Measurements from ENCODE around the gene CIC.

DNA sequence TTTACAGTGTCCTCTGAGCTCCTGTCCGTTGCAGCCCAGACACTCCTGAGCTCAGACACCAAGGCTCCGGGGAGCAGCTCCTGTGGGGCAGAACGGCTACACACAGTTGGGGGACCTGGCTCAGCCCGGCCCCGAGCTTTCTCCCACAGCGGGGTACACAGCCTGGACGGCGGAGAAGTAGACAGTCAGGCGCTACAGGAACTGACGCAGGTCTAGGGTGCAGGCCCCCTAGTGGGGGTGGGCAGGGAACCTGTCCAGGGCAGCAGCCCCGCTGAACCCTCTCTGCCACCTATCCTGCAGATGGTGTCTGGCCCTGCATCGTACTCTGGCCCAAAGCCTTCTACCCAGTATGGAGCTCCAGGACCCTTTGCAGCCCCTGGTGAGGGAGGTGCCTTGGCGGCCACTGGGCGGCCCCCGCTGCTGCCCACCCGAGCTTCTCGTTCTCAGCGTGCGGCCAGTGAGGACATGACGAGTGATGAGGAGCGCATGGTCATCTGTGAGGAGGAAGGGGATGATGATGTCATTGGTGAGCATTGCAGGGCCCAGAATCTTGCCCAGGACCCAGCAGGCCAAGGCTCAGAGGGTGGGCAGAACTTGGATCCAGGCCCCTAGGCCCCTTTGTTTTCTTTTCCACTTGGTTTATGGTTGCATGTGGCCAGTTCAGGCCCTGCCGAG, 20.0 kb downstream of the CIC start:
- no peak for TF ChIP-seq POLR2AphosphoS5 (IDR thresholded peaks at IDR 0.05; ENCODE audit: borderline replicate concordance, low read depth, low read length)
- no peak for TF ChIP-seq EZH2 (IDR thresholded peaks at IDR 0.05)
